Adipocyte (in vitro differentiated cells): ENCODE results near the gene RBM20.
"Not testable (repeated sequence)": the region's sequence is repeated elsewhere in the genome, so short reads cannot be mapped to it uniquely, and the experiment has no call there.

Source experiments
- DNase-seq: peaks from one replicate; pipeline ENCODE4 v3.0.0-alpha.2; 2015; ENCODE audit warnings: low read depth
- H3K27me3 ChIP-seq: replicated peaks from 2 replicates; pipeline ENCODE4 v1.7.0; 2013; ENCODE audit warnings: mild to moderate bottlenecking, low read length, moderate library complexity; ENCODE audit not compliant: control insufficient read depth, insufficient read depth
- H3K36me3 ChIP-seq: 2 replicates; pipeline ENCODE4 v1.7.0; 2013; ENCODE audit warnings: low read length, mild to moderate bottlenecking, moderate library complexity; ENCODE audit not compliant: control insufficient read depth, insufficient read depth, severe bottlenecking
- H3K4me1 ChIP-seq: 2 replicates; pipeline ENCODE4 v1.7.0; 2013; ENCODE audit warnings: mild to moderate bottlenecking, low read length, moderate library complexity; ENCODE audit not compliant: control insufficient read depth, insufficient read depth
- H3K4me3 ChIP-seq: 2 replicates; pipeline ENCODE4 v1.7.0; 2013; ENCODE audit warnings: mild to moderate bottlenecking, low read length, moderate library complexity
- H3K9ac ChIP-seq: 2 replicates; pipeline ENCODE4 v1.7.0; 2013; ENCODE audit warnings: mild to moderate bottlenecking, low read length, moderate library complexity
- H3K9me3 ChIP-seq: 2 replicates; pipeline ENCODE4 v1.7.0; 2013; ENCODE audit warnings: mild to moderate bottlenecking, low read length, moderate library complexity; ENCODE audit not compliant: control insufficient read depth

RBM20 gene

GRCh38 chr10:110643653-110644597, at the start of gene RBM20:
Gene RBM20, plus strand, starts transcription at chr10:110644336. Its CDS starts 119 bp downstream, at chr10:110644455.
- H3K27me3 ChIP-seq, result peaks cover 33% of the 10 kb centered on the region
- no peak within 1 kb of the TSS for H3K9ac ChIP-seq
- H3K36me3 ChIP-seq, result no peaks in the 10 kb centered on the region
- H3K4me1 ChIP-seq, result peaks cover 14% of the 10 kb centered on the region
- no peaks in the 10 kb centered on the region for H3K9me3 ChIP-seq
- peak; percentile 49 for DNase-seq
- peak within 1 kb of the TSS; percentile 79 for H3K4me3 ChIP-seq

GRCh38 chr10:110597476-110597875, 46.7 kb upstream of the RBM20 start:
- no peak overlapping the region for H3K4me3 ChIP-seq
- no peak for DNase-seq
- H3K9me3 ChIP-seq, result no peaks in the 10 kb centered on the region
- no peaks in the 10 kb centered on the region for H3K27me3 ChIP-seq
- no peak overlapping the region for H3K9ac ChIP-seq
- H3K36me3 ChIP-seq, result peaks cover 71% of the 10 kb centered on the region
- no peaks in the 10 kb centered on the region for H3K4me1 ChIP-seq

DNA sequence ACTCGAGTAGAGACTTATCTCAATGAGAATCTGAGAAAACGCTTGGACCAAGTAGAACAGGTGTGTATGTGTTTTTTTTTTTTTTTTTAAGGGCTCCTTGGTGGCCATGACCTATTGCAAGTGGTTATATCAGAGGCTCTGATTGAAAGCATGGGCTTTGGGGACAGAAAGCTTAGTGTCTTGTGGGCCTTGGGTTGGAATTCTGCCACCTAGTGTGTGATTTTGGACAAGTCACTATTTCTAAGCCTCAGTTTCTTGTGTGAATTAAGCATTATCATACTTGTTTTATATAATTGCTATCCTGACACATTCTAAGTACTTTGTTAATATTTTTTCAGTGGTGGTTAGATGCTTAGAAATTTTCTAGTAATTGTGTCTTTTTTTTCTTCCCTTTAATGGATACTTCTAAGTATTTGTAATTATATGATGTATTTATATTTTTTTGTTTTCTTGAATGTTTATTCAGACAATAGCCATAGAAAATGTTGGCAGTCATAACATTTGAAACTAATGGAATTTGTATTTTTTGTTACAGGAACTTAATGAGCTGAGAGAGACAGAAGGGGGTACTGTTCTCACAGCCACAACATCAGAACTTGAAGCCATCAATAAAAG, 43.5 kb upstream of the RBM20 start:
- no peaks in the 10 kb centered on the region for H3K27me3 ChIP-seq
- no peak overlapping the region for H3K9ac ChIP-seq
- H3K9me3 ChIP-seq, result no peaks in the 10 kb centered on the region
- DNase-seq, result peak; percentile 74
- peaks cover 74% of the 10 kb centered on the region for H3K36me3 ChIP-seq
- H3K4me3 ChIP-seq, result no peak overlapping the region
- no peaks in the 10 kb centered on the region for H3K4me1 ChIP-seq

GRCh38 chr10:110601581-110601980, 42.6 kb upstream of the RBM20 start:
- no peaks in the 10 kb centered on the region for H3K9me3 ChIP-seq
- no peak overlapping the region for H3K4me3 ChIP-seq
- H3K4me1 ChIP-seq, result no peaks in the 10 kb centered on the region
- H3K36me3 ChIP-seq, result peaks cover 75% of the 10 kb centered on the region
- no peak overlapping the region for H3K9ac ChIP-seq
- no peaks in the 10 kb centered on the region for H3K27me3 ChIP-seq
- no peak for DNase-seq

DNA sequence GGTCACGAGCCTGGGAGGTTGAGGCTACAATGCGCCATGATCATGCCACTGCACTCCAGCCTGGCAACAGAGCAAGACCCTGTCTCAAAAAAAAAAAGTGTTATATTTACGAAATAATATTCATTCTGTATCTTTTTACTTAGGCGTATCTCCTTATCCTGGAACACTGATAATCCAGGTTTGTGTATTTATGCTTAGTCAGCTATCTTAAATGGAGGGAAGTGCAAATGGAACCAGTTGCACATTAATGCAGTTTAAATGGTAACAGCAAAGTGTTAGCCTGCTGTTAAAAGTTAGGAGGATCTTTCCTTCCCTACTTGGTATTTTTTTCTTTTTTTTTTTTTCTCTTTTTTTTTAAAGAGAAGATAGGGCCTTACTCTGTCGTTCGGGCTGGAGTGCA, 36.0 kb upstream of the RBM20 start:
- Histone ChIP-seq H3K4me1 (peaks cover 16% of the 10 kb centered on the region), H3K9me3 (no peaks in the 10 kb centered on the region), H3K9ac (no peak overlapping the region), H3K4me3 (no peak overlapping the region), H3K36me3 (peaks cover 30% of the 10 kb centered on the region), H3K27me3 (peaks cover 15% of the 10 kb centered on the region)
- DNase-seq, result no peak

GRCh38 chr10:110609605-110610004, 34.5 kb upstream of the RBM20 start:
- Histone ChIP-seq H3K9me3 (no peaks in the 10 kb centered on the region), H3K36me3 (peaks cover 16% of the 10 kb centered on the region), H3K27me3 (peaks cover 19% of the 10 kb centered on the region), H3K4me1 (peaks cover 16% of the 10 kb centered on the region), H3K4me3 (no peak overlapping the region), H3K9ac (no peak overlapping the region)
- no peak for DNase-seq

- H3K9me3 ChIP-seq, result no peaks in the 10 kb centered on the region
- H3K4me3 ChIP-seq, result no peak overlapping the region
- H3K36me3 ChIP-seq, result peaks cover 9% of the 10 kb centered on the region
- H3K9ac ChIP-seq, result no peak overlapping the region
- H3K4me1 ChIP-seq, result peaks cover 16% of the 10 kb centered on the region
- peak; percentile 74 for DNase-seq
- peaks cover 19% of the 10 kb centered on the region for H3K27me3 ChIP-seq
These were observed 33.8 kb upstream of the RBM20 start for GRCh38 chr10:110610308-110610774.

GRCh38 chr10:110610781-110611180, 33.4 kb upstream of the RBM20 start:
- not testable (repeated sequence) for DNase-seq, H3K9me3 ChIP-seq, H3K4me3 ChIP-seq, H3K9ac ChIP-seq, H3K36me3 ChIP-seq
- peaks cover 19% of the 10 kb centered on the region for H3K27me3 ChIP-seq
- peaks cover 16% of the 10 kb centered on the region for H3K4me1 ChIP-seq

- DNase-seq, result no peak
- H3K9me3 ChIP-seq, result no peaks in the 10 kb centered on the region
These were observed 32.0 kb upstream of the RBM20 start for GRCh38 chr10:110612087-110612486.

DNA sequence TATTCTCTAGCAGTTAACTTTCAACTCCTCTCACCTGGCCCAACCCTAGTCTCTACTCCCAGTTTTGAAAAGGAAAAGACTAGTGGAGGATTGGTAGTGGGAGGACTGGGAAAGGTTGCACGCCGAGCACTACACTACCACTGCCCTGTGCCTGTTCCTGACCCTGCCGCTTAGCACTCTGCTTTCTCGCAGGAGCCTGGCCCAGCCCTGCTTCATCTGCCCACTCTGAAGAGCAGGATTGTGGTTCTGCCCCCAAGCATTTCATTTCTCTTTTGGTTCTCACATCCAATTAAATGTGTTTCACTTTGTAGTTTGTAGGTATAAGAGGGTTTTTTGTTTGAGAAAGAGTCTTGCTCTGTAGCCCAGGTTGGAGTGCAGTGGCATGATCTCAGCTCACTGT, 31.5 kb upstream of the RBM20 start:
- Histone ChIP-seq H3K4me3 (no peak overlapping the region), H3K27me3 (peaks cover 19% of the 10 kb centered on the region), H3K9ac (no peak overlapping the region), H3K36me3 (no peaks in the 10 kb centered on the region), H3K4me1 (peaks cover 16% of the 10 kb centered on the region), H3K9me3 (no peaks in the 10 kb centered on the region)
- no peak for DNase-seq

More at GRCh38 chr10:110612087-110612486, 32.0 kb upstream of the RBM20 start:
- peaks cover 16% of the 10 kb centered on the region for H3K4me1 ChIP-seq
- H3K36me3 ChIP-seq, result no peaks in the 10 kb centered on the region
- H3K27me3 ChIP-seq, result peaks cover 19% of the 10 kb centered on the region
- H3K9ac ChIP-seq, result no peak overlapping the region
- H3K4me3 ChIP-seq, result no peak overlapping the region

- no peak for DNase-seq
- no peaks in the 10 kb centered on the region for H3K36me3 ChIP-seq
- no peaks in the 10 kb centered on the region for H3K9me3 ChIP-seq
These were observed 30.7 kb upstream of the RBM20 start for GRCh38 chr10:110613341-110613995.

More at GRCh38 chr10:110613341-110613995, 30.7 kb upstream of the RBM20 start:
- Histone ChIP-seq H3K4me1 (peaks cover 12% of the 10 kb centered on the region), H3K4me3 (no peak overlapping the region), H3K9ac (no peak overlapping the region), H3K27me3 (peaks cover 19% of the 10 kb centered on the region)
